ENCODE measurements around the gene RANBP17.

DNA sequence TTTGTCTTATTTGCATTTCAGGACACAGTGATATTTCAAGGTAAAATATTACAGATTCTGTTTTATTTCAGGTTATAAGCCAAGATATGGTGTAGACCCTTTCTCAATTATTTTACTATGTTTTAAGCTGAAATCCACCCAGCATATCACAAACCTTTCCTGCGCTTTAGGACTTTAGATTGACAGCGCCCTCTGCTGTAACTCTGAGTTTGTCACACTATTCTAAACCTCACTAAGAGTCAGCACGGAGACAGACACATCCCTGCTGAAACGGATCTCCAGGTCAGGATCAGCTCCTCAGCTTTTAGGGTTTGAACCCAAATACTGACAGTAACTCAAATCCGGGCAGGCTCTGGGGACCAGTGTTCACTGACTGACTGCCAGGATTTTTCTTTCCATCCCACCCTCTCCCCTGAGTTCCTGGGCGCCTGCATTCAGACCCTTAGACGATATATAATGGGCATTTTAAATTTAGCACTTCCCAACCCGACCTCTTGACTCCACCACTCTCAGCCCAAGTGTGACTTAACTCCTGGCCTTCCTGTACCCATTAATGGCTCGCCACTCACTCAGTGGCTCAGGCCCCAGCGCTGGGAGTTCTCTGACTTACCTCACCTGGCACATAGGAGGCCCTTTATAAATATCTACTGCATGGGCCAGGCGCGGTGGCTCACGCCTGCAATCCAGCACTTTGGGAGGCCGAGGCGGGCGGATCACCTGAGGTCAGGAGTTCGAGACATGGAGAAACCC, 480.7 kb downstream of the RANBP17 start:
- TF ChIP-seq EZH2 (IDR thresholded peaks at IDR 0.05; ENCODE audit: borderline replicate concordance, low read length): no peak
- TF ChIP-seq, protein P1, sequence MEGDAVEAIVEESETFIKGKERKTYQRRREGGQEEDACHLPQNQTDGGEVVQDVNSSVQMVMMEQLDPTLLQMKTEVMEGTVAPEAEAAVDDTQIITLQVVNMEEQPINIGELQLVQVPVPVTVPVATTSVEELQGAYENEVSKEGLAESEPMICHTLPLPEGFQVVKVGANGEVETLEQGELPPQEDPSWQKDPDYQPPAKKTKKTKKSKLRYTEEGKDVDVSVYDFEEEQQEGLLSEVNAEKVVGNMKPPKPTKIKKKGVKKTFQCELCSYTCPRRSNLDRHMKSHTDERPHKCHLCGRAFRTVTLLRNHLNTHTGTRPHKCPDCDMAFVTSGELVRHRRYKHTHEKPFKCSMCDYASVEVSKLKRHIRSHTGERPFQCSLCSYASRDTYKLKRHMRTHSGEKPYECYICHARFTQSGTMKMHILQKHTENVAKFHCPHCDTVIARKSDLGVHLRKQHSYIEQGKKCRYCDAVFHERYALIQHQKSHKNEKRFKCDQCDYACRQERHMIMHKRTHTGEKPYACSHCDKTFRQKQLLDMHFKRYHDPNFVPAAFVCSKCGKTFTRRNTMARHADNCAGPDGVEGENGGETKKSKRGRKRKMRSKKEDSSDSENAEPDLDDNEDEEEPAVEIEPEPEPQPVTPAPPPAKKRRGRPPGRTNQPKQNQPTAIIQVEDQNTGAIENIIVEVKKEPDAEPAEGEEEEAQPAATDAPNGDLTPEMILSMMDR (conservative IDR thresholded peaks at IDR 0.05 in 1 of 2, IDR thresholded peaks at IDR 0.05 in 1 of 2; ENCODE audit: extremely low read depth in 1 of 2, insufficient read depth in 1 of 2, low read depth in 1 of 2, low read length in 2 of 2): peak; percentile 68 to 74

All from mammary epithelial cell (primary cell).